Measurements from ENCODE around the gene LRRC40.
"Not testable (repeated sequence)": the region's sequence is repeated elsewhere in the genome, so short reads cannot be mapped to it uniquely, and the experiment has no call there.

The LRRC40 gene

DNA sequence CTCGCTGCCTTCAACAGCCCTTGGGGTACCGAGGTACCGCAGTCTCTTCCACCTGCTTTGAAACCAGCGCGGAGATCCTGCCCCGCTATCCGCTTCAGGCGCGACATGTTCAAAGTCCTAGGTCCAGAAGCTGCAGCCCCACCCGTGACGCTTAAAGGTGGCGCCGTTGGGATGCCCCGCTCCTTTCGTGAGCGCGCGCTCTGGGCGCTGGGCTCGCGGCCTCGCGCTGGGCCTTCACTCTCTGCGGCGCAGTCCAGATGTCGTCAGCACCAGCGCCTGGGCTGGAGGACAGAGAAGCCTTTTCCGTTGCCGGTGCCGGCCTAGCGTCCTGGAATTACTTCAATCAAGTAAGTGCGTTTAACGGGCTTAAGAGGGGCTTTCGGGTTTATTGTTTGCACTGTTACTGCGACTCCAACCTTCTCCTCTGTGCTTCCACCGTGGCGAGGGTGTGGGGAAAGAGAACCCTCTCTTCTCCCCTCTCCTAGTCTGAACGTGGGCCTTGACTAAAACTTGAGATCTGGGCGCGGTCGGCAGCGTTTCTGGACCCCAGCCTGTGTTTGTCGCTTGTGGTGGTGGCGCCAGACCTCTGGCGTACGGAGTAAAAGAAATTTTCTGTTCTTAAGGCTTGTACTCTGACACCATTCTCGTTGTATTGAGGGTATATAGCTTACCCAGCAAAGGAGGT lies at the start of gene LRRC40:
TSS of gene LRRC40 (minus strand) at position 146 of the 685 bp plus-strand sequence. CDS start at position 107, 39 bp downstream.
- peak; percentile 95 for DNase-seq (ENCODE audit: low read depth)

DNA sequence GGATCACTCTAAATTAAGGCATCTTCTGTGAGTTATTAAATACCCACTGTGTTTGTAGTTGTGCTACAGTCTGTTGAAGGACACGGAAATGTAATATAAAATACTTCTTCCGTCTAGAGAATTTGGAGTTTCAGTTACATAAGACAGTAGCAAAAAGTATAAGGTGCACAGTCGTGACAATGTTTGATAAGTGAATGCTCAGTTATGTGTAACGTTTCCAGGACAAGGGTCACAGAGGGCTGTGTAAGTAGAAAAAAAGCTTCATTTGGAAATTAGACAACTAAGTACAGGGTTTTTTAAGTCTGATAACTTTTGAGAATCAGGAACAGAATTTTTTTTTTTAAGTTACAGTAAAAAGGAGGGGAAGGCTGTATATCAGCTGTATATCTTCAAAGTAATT lies 43.4 kb upstream of the LRRC40 start:
- no peak for DNase-seq (ENCODE audit: low read depth)

DNA sequence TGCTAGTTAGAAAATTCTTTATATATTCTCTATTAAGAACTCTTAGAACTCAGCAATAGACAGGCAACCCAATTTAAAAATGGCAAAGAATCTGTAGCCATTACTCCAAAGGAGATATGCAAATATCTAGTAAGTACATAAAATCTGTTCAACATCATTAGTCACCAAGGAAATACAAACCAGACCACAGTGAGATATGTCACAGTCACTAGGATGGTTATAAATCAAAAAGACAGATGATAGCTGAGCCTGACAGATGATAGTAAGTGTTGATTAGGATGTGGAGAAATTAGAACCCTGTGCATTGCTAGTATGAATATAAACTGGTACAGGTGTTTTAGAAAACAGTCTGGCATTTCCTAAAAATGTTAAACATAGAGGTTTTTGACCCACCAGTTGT lies 42.4 kb upstream of the LRRC40 start:
- no peak for DNase-seq (ENCODE audit: low read depth)

DNA sequence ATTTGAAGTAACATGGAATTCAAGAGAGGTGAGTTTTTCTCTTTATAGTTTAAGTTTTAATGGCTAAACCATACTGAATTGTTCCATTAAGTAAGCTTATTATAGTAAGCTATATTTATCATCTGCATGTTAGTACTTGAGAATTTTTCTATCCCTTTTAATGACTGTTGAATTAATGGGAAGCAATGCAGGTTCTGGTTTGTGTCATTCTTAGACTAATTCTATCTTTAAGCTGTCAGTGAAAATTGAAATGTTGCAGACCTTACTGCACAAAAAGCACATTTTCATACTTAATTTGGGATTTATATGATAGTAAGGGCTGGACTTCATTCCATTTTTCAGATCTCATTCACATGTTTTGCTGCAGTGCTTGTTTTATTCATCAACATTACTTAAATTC lies 41.7 kb upstream of the LRRC40 start:
- no peak for DNase-seq (ENCODE audit: low read depth)

DNA sequence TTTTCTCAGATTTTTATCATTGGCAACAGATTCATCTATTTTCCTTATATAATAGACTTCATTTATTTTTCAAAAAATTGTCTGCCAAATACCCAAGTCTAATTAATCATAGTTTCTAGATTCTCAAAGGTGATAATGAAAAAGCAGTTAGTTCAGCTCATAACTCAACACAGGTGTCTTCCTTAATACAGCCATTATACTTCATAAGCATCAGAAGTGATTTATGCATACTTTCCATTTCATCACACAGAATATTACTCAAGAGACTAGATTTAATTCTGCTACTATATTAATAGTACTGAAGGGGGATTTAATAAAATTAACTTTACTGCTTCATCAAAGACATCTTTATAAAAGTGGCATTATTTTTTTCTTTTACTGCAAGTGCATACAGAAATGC lies 34.6 kb upstream of the LRRC40 start:
- no peak for DNase-seq (ENCODE audit: low read depth)

DNA sequence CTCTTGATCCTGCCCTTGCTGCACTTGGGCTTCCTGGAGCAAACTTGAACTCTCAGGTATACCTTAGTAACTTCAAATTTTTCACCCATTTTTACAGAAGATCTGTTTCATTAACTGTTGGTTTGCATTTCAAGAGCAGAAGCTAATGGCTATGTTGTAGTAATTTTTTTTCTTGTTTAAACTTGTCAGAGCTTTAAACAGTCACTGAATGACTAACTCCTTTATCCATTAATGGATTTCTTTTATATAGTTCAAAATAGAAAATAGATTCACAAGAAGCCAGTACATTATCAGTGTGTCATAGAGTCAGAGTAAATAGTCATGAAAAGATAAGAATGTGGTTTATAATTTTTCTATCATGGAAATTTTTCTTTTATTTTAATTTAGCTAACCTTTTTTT lies 29.4 kb upstream of the LRRC40 start:
- no peak for DNase-seq (ENCODE audit: low read depth)

DNA sequence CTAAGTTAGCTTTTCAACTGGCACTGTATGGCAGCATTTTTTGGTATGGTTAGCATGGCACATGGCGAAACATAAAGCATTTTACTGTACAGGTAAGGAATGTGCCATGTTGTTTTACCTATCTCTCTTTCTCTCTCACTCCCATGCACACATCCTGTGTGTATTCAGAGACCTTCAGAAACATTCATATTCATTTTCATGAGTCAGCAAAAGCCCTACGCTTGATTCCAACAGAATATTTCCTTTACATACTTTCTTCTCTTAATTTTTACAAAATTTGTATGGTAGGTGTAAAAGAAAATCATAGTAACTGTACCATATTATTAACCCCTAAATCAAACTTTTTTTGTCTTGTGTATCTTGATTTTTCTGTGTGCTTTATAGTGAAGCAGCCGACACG lies 26.1 kb upstream of the LRRC40 start:
- DNase-seq (ENCODE audit: low read depth) = no peak

DNA sequence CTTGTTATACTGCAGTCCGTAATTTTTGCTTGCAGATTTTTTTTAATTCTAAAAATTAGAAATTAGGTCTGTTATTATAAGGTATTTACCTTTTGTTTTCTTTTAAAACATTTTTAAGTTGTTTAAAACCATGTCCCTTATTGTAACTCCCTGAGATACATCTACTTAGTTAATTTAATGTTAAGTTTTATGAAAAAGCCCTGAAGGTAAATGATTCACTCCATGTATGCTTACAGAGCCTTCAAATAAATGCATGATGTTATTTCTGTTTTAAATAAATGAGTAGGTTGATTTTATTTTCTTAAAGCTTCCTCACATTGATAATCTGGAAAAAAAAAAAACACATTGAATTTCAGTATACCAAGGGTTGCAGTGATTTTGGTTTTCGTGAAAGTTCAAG lies 23.3 kb upstream of the LRRC40 start:
- DNase-seq (ENCODE audit: low read depth) = no peak

DNA sequence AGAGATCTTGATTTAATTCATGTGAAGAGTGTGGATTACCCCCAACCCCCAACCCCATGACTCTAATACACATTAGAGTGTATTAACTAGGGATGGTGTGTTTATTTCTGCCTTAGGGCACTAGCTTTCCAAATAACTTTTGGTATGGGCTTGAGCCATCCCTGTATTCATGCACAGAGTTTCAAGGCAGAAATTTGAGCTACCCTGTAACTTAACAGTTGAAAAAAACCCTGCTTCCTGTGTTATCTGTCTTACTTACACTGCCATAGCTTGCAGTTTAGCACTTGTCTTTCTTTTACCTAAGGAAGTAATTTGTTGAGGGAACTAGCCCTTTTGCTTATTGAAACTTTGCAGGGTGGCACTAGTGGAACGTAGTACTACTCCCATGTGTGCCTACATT lies 22.1 kb upstream of the LRRC40 start:
- no peak for DNase-seq (ENCODE audit: low read depth)

DNA sequence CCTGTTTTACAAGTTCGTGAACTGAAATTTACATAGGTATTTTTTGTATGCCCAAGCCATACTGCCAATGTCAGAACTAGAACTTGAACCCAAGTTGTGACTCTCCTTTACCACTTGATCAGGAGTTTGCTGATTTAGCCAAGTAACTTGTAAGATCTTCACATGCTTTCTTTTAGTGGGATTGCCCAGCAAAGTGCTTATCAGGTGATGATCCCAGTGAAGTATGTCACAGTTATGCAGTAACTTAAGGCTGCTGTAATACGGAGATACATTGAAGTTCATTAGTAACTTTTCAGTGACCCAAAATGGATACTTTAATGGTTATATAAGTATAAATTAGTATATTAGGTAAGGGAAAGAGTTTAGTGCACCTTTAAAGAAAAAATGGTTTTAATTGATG lies 19.6 kb upstream of the LRRC40 start:
- no peak for DNase-seq (ENCODE audit: low read depth)

DNA sequence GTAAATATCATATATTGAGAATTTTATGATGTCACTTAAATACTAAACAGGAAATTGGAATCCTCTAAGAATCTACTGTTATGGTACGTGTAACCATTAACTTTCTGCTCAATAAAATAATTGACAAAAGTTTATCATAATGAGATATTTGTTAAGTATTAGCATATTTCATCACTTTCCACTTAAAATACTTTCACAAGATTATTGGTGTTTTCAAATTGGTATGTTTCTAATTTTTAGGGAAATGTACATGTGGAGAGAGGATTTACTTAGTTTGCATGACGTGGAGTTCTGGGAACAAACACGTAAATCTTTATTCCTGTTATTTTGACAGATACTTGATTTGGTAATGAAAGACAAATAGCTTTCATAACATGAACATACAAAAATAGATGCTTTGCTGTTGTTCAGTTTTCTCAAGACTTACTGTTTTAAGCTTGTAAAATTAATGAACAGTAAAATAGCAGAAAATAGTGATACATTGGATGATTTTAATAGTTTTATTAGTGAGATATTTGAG lies 17.4 kb upstream of the LRRC40 start:
- no peak for DNase-seq (ENCODE audit: low read depth)

DNA sequence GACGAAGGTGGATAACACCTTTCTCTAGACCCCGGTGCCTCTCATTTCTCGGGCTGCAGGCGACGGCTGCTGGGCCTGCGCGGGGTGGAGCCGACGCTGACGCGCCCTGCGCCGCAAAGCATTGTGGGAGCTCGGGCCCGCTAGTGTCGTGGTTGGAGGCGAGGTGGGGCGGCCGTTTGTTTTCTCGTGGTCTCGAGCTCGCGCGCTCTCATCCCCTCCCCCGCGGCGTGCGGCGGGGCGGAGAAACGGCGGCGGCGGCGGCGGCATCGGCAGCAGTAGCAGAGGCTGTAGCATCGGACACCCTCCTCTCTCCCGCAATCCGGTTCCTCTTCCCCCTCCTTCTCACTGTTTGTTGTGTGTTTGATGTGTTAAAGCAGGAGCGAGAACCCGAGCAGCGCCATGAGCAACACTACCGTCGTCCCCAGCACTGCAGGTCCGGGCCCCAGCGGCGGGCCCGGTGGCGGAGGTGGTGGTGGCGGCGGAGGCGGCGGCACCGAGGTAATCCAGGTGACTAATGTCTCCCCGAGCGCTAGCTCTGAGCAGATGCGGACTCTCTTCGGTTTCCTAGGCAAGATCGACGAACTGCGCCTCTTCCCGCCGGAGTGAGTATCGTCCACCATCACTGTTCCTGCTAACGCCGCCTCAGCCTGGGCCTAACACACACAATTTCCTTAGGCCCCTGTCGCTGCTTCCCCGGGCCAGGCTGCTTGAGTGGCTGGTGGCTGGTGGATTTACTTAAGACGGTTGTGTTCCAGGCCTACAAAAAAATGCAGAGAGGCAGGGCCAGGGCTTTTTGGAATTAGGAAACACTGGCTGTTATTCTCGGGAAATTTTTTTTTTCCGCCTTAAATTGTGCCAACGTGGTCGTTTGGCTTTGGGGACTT lies 16.1 kb upstream of the LRRC40 start, which contains the start of gene SRSF11:
TSS of gene SRSF11 (plus strand) at position 143 of the 884 bp plus-strand sequence. CDS start at position 400, 257 bp downstream.
- DNase-seq (ENCODE audit: low read depth) = peak; percentile 97

DNA sequence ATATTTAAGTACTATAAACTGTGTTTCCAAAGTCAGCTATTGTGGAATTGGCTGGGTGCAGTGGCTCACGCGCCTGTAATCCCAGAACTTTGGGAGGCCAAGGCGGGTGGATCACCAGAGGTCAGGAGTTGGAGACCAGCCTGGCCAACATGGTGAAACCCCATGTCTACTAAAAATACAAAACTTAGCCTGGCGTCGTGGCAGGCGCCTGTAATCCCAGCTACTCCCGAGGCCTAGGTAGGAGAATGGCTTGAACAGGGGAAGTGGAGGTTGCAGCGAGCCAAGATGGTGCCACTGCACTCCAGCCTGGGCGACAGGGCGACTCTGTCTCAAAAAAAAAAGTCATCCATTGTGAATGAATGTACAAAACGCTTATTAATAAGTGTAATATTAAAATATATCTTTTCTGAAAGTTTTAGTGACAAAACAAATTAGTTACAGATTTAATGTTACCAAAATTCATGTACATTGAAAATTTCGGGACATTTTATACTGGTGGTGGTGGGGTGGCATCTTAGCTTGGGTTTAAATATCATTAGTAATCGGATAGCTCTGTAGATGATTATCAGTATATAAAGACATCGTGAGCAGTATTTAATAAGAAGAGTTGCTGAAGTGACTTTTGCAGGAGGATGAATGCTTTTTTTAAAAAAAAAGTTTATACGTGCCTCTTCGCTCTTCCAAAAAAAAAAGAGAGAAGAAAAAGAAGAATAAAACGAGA lies 15.3 kb upstream of the LRRC40 start:
- DNase-seq (ENCODE audit: low read depth) = no peak

DNA sequence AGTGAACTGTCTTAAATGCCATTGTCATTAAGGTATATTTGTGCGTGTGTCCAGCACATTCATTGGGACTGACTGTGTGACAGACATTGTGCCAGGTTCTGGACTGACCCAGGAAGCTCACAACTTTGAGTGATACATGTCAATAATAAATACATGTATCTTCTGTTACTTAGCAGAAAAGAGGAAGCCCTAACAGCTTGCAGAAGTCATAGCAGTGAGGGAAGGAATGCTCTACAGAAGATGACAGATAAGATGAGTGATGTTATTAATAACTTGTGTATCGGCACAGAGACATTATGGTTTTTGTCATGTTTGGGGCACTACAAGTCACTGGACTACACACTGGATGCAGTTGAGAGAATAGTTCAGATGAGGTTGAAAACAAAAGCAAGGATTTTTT lies 14.6 kb upstream of the LRRC40 start:
- DNase-seq (ENCODE audit: low read depth) = no peak

DNA sequence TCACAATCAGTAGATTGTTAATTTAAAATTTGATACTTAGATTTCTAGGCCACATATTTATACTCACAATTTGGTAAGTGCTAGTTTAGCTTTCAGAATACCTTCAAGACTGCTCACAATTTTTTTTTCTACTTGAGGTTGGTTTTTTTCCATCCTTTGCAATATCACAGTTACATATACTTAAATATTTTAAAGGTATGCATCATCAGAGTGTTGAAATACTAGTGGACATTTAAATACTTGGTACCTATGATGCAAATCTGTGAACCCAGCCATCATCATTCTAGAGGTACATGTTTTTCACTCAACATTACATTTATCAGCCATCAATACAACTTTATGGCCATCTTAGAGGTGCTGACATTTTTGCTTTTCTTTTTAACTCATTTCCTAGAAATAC lies 6.2 kb upstream of the LRRC40 start:
- no peak for DNase-seq (ENCODE audit: low read depth)

DNA sequence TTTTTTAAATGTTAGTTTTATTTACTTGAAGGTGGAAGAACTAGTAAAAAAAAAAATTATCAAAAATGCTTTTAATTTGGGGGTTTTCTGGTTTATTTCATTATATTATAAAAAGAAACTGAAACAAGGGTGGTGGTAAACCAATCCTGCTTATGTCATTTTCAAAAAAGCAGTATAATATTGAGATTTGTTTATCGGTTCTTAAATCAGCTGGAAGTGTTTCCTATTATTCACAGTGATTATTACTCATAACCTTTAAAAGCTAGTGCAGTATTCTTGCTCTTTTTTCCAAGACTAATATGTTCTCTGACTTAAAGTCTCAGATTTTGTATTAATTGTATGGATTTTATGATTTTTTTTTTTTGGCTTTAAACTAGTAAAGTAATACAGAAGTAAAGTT lies 5.4 kb upstream of the LRRC40 start:
- DNase-seq (ENCODE audit: low read depth) = no peak

DNA sequence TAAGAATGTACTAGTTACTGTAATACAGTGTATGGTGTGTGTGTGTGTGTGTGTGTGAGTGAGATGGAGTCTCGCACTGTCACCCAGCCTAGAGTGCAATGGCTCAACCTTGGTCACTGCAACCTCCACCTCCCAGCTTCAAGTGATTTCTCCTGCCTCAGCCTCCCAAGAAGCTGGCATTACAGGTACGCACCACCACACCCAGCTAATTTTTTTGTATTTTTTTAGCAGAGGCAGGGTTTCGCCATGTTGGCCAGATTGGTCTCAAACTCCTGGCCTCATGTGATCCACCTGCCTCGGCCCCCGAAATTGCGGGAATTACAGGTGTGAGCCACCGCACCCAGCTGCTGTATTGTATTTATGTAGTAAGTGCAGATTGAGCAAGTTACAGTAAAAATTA lies 2.9 kb upstream of the LRRC40 start:
- no peak for DNase-seq (ENCODE audit: low read depth)

DNA sequence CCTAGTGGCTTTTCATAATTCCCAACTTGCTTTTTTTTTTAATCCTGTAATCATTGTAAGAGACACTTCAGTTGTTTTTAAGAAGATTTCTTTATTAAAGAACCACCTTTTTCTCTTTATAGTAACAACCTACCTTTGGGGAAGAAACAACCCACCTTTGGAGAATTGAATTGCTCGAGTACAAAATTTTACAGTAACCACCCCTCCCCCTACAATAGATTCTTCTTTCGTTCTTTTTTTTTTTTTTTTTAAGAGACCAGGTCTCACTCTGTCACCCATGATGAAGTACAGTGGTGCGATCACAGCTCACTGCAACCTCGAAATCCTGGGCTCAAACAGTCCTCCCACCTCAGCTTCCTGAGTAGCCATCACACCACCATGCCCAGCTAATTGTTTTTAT lies 2.1 kb upstream of the LRRC40 start:
- DNase-seq (ENCODE audit: low read depth) = no peak

DNA sequence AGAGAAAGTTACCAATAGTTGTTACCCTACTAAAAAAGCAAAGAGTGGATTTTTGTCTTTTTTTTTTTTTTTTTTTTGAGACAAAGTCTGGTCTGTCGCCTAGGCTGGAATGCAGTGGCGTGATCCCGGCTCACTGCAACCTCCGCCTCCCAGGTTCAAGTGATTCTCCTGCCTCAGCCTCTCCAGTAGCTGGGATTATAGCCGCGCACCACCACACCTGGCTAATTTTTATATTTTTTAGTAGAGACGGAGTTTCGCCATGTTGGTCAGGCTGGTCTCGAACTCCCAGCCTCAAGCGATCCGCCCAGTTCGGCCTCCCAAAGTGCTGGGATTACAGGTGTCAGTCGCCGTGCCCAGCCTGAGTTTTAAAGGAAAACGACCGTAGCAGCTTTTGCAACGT lies 1.5 kb upstream of the LRRC40 start:
- not testable (repeated sequence) for DNase-seq (ENCODE audit: low read depth)

DNA sequence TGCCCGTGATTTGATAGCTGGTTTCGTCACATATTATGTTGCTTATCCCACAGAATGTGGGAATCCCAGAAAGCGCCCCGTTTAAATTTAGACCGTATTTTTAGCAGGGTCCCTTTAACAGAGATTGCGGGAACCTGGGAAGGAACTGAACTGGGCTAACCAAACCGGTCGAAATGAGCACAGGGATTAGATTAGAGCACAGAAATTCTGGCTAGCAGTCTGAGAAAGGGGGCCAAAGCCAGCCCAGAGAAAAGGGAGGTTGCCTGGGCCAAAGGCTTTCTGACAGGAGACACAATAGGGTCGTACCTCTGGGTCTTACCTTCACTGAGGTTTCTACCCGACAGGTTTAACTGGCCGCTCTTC lies 327 bp downstream of the LRRC40 start:
- no peak for DNase-seq (ENCODE audit: low read depth)

DNA sequence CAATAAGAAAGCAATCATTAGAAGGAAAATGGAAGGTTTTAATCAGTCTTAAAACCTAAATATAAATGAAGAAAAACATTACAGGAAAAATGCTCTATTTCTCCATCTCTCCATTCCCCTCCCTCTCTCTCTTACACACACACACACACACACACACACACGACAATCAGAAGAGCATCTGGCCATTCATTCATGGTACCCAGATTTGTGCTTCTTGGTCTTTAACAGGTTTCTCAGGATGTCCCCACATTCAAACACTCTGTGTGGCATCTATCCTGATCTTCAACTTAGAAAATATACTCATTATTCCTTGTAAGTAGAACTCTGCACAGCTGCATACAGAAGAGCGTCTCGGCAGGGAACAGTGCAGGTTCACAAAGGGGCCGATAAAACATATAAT lies 779 bp downstream of the LRRC40 start:
- no peak for DNase-seq (ENCODE audit: low read depth)

DNA sequence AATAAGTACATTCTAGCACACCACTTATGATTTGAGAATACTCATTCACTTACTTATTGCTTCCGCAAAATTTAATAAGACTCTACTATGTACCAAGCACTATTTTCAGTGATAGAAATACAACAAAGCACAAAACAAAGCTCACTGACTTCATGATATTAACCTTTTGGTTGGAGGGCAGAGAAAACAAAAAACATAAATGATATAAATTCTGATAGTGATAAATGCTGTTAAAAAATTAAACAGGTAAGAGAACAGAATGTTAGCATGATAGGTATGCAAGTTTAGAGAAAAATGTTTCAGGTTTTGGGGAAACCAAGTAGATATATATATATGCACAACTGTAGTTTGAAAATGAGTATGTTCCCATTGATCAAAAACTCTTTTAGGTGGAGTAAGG lies 1.2 kb downstream of the LRRC40 start:
- DNase-seq (ENCODE audit: low read depth) = no peak
